ENCODE results near the gene OVOL2.

DNA sequence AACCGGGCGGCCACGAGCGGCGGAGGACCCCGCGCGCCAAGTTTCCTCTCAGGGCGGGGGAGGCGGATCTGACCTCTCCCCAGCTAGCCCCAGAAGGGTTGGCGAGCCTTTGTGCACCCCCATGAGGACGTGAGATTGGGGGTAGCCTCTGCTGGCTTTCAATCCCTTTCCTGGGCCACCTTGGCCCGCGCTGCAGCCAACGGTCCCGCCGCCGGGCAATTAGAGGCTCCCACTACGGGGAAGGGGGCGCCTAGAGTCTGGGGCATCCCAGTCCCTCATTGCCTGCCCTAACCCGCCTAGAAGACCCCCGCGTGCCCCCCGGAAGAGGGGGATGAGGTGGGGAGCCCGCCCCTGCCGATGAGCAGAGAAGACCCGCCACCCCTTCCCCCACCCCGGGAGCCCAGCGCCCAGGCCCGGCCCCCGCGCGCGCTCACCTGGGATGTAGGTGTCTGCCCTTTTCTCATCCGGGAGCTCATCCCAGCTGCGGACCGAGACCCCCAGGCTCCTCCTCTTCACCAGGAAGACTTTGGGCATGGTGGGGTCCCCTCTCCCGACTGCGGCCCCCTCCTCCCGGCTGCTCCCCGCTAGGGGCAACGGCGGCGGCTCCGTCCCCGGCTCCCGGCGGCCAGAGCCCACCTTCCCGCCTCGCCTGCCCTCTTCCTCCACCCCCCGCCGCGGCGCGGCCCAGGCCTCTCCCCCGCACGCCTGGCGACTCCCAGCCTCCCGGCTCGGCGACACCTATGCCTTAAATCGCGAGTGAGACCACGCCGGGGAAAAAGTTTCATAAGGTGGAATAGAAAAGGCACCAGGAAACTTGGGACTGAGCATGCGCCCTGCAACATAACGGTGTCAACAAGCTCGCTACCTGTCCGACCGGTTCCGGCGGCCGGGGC lies at the start of gene OVOL2:
- TF ChIP-seq, protein P1, sequence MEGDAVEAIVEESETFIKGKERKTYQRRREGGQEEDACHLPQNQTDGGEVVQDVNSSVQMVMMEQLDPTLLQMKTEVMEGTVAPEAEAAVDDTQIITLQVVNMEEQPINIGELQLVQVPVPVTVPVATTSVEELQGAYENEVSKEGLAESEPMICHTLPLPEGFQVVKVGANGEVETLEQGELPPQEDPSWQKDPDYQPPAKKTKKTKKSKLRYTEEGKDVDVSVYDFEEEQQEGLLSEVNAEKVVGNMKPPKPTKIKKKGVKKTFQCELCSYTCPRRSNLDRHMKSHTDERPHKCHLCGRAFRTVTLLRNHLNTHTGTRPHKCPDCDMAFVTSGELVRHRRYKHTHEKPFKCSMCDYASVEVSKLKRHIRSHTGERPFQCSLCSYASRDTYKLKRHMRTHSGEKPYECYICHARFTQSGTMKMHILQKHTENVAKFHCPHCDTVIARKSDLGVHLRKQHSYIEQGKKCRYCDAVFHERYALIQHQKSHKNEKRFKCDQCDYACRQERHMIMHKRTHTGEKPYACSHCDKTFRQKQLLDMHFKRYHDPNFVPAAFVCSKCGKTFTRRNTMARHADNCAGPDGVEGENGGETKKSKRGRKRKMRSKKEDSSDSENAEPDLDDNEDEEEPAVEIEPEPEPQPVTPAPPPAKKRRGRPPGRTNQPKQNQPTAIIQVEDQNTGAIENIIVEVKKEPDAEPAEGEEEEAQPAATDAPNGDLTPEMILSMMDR (conservative IDR thresholded peaks at IDR 0.05; ENCODE audit: low read length) = no peak
- TF ChIP-seq EZH2phosphoT487 (IDR thresholded peaks at IDR 0.05; ENCODE audit: borderline replicate concordance, low read depth, low read length) = no peak
